A549 (cell line): Measurements from ENCODE around the gene VPS72. TPM values are rescaled to one million over a fixed set of nuclear protein-coding genes. Genes with fewer than 3 reads are reported as not detected.
A peak's percentile ranks its signal among the peaks of the same experiment; 100 is the strongest.

Experiments used
- ATAC-seq, 2 experiments: fragments of 200-7000 bp in 1 of 2; fragments of >200 bp in 1 of 2; cut with Nextera tagmentation in 1 of 2; cut with Tn5 transposase in 1 of 2; 3 replicates each; pipeline versions ENCODE4 v1.8.0 to v1.9.1; 2018 to 2020; ENCODE audit warnings: mild to moderate bottlenecking in 1 of 2, moderate library complexity in 1 of 2
- CTCF ChIA-PET: fragments of 300-600 bp; sonication (Branson Sonifier 250); formaldehyde crosslinking; extraction: SDS; loops from one replicate; lab custom pipeline; 2021; ENCODE audit warnings: antibody characterized with exemption, inconsistent platforms; lab: Yijun Ruan, JAX
- POLR2A ChIA-PET: fragments of 350-600 bp; formaldehyde crosslinking; extraction: SDS; loops from one replicate; lab custom pipeline; 2021; ENCODE audit warnings: antibody characterized with exemption, inconsistent platforms; lab: Yijun Ruan, JAX
- DNase-seq, 2 experiments: peaks; one replicate each; pipeline versions ENCODE4 v3.0.0 to v3.0.0-alpha.2; 2011 to 2016; ENCODE audit warnings: low read depth in 1 of 2, low spot score in 1 of 2
- FAIRE-seq: peaks from 2 replicates; lab custom pipeline; 2011; peaks lifted over from hg19 to GRCh38; lab: Jason Lieb, UNC
- H3K27ac ChIP-seq, 2 experiments: fragments of >200 bp; sonication (Bioruptor Twin); formaldehyde crosslinking; 3 replicates each; pipeline ENCODE4 v1.5.1; 2016 to 2017
- H3K4me1 ChIP-seq: fragments of >200 bp; sonication (Bioruptor Twin); formaldehyde crosslinking; 3 replicates; pipeline ENCODE4 v1.6.1; 2016
- H3K4me2 ChIP-seq: fragments of >200 bp; sonication (Bioruptor Twin); formaldehyde crosslinking; 3 replicates; pipeline ENCODE4 v1.6.1; 2016
- H3K4me3 ChIP-seq: fragments of >200 bp; sonication (Bioruptor Twin); formaldehyde crosslinking; 3 replicates; pipeline ENCODE4 v1.5.1; 2016
- H3K9me3 ChIP-seq: fragments of >200 bp; sonication (Bioruptor Twin); formaldehyde crosslinking; 3 replicates; pipeline ENCODE4 v1.6.1; 2016
- CBX8 ChIP-seq: fragments of 200-600 bp; sonication (generic); IDR thresholded peaks from 2 replicates; pipeline ENCODE4 v1.6.1; 2016
- CEBPB ChIP-seq, 2 experiments: fragments of >200 bp in 1 of 2; sonication (Bioruptor Twin) in 1 of 2; formaldehyde crosslinking in 1 of 2; IDR thresholded peaks; 2 replicates each; pipeline ENCODE4 v1.6.1; 2012 to 2016
- EHF ChIP-seq: fragments of 250-450 bp; sonication (Bioruptor Pico); IDR thresholded peaks from 2 replicates; pipeline ENCODE4 v1.5.0; 2020; ENCODE audit warnings: mild to moderate bottlenecking
- EHMT2 ChIP-seq: fragments of 200-600 bp; sonication (generic); IDR thresholded peaks from 2 replicates; pipeline ENCODE4 v1.6.1; 2016; ENCODE audit warnings: antibody characterized with exemption, low read depth, mild to moderate bottlenecking, moderate library complexity
- EP300 ChIP-seq, 2 experiments: fragments of >200 bp; sonication (Bioruptor Twin); formaldehyde crosslinking; IDR thresholded peaks; 2 replicates in 1 of 2; 3 replicates in 1 of 2; pipeline ENCODE4 v1.6.1; 2016 to 2017
- FOSB ChIP-seq: fragments of 250-450 bp; sonication (Bioruptor Pico); IDR thresholded peaks from 2 replicates; pipeline ENCODE4 v1.5.0; 2020; ENCODE audit warnings: mild to moderate bottlenecking, moderate library complexity
- GATA3 ChIP-seq: IDR thresholded peaks from 2 replicates; pipeline ENCODE4 v1.6.1; 2012; ENCODE audit warnings: borderline replicate concordance
- HDAC2 ChIP-seq: fragments of 200-600 bp; sonication (generic); IDR thresholded peaks from 2 replicates; pipeline ENCODE4 v1.6.1; 2016
- HOXB5 ChIP-seq: fragments of 250-450 bp; sonication (Bioruptor Pico); IDR thresholded peaks from 2 replicates; pipeline ENCODE4 v1.5.0; 2020; ENCODE audit warnings: mild to moderate bottlenecking, moderate library complexity
- MAFK ChIP-seq: fragments of 450-650 bp; IDR thresholded peaks from 2 replicates; pipeline ENCODE4 v1.6.1; 2014; ENCODE audit not compliant: partially characterized antibody
- MAZ ChIP-seq: fragments of 150-350 bp; IDR thresholded peaks from 2 replicates; pipeline ENCODE4 v1.6.1; 2014; ENCODE audit warnings: antibody characterized with exemption, low read depth, low read length, borderline replicate concordance
- MYC ChIP-seq: IDR thresholded peaks from 2 replicates; pipeline ENCODE4 v1.6.1; 2012; ENCODE audit warnings: mild to moderate bottlenecking, inconsistent platforms, low read length, improper control_type of control experiment, borderline replicate concordance
- NPAS2 ChIP-seq: fragments of 250-450 bp; sonication (Bioruptor Pico); IDR thresholded peaks from 2 replicates; pipeline ENCODE4 v1.8.0; 2022; ENCODE audit warnings: mild to moderate bottlenecking, moderate library complexity, borderline replicate concordance
- POLR2AphosphoS2 ChIP-seq: conservative IDR thresholded peaks from 2 replicates; pipeline ENCODE4 v1.6.1; 2012; ENCODE audit warnings: low read length, improper control_type of control experiment, inconsistent platforms
- RCOR1 ChIP-seq: fragments of 150-350 bp; IDR thresholded peaks from 2 replicates; pipeline ENCODE4 v1.6.1; 2014; ENCODE audit warnings: antibody characterized with exemption, low read length, low read depth
- RFX5 ChIP-seq: fragments of 450-650 bp; IDR thresholded peaks from 2 replicates; pipeline ENCODE4 v1.7.1; 2014; ENCODE audit warnings: antibody characterized with exemption, mild to moderate bottlenecking, moderate library complexity
- RNF2 ChIP-seq: fragments of 200-600 bp; sonication (generic); IDR thresholded peaks from 2 replicates; pipeline ENCODE4 v1.6.1; 2016; ENCODE audit warnings: low read depth, mild to moderate bottlenecking, antibody characterized with exemption, moderate library complexity, borderline replicate concordance
- SMC3 ChIP-seq: fragments of >200 bp; sonication (Bioruptor Twin); formaldehyde crosslinking; IDR thresholded peaks from 3 replicates; pipeline ENCODE4 v1.6.1; 2018; ENCODE audit warnings: inconsistent platforms
- WGBS: methylation state at CpG from one replicate; pipeline ENCODE4 v1.1.6; 2017; ENCODE audit errors: missing lambda C conversion rate; 5-methylcytosine and 5-hydroxymethylcytosine counted together
- polyA plus RNA-seq, 4 experiments: library from polyadenylated mRNA; depleted of rRNA in 3 of 4; stranded (reverse); fragments of >200 nt; fragmentation: RNase III in 1 of 4; extraction: RNeasy Plus Mini Kit Qiagen cat#74134 plus additional on column Dnase treatment in 1 of 4; gene quantifications; 2 replicates in 3 of 4; 3 replicates in 1 of 4; pipeline ENCODE4 v1.2.3, GENCODE V29; 2011 to 2017
- TF ChIP-seq, protein P1 (sequence below): fragments of 150-350 bp; IDR thresholded peaks from 2 replicates; pipeline ENCODE4 v1.6.1; 2014; ENCODE audit warnings: low read depth, mild to moderate bottlenecking, low read length
- TF ChIP-seq, protein P2 (sequence below): fragments of 250-450 bp; sonication (Bioruptor Pico); IDR thresholded peaks from 2 replicates; pipeline ENCODE4 v1.5.0; 2020; ENCODE audit warnings: low read depth, mild to moderate bottlenecking, moderate library complexity
- TF ChIP-seq, protein P3 (sequence below): fragments of >200 bp; sonication (Bioruptor Twin); formaldehyde crosslinking; IDR thresholded peaks from 2 replicates; pipeline ENCODE4 v1.6.1; 2016
- TF ChIP-seq, protein P4 (sequence below): fragments of 450-650 bp; IDR thresholded peaks from 2 replicates; pipeline ENCODE4 v1.6.1; 2014; ENCODE audit warnings: antibody characterized with exemption

The VPS72 gene
- polyA plus RNA-seq, 2 of the 4 experiments (the other 2 are of a cell fraction) = 50.8 to 81.2 TPM

DNA sequence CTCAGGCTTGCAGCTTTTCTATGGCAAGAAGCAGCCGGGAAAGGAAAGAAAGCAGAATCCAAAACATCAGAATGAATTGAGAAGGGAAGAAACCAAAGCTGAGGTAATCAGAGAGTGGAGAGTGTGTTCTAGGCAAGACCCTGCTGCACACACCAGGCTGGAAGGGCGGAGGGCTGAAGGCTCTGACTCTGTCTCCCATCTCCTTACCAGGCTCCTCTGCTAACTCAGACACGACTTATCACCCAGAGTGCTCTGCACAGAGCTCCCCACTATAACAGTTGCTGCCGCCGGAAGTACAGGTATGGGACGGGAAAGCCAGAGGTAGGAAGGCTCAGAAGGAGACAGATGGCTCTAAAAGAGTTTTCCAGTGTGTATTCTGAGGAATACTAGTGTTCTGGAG, 22.9 kb downstream of the VPS72 start:
- TF ChIP-seq GATA3 (no peak), RCOR1 (no peak), HDAC2 (no peak), FOSB (CRISPR knock-in tag) (no peak), EHMT2 (no peak), CEBPB (IDR thresholded peaks at IDR 0.05) (no peak), POLR2AphosphoS2 (no peak), HOXB5 (CRISPR knock-in tag) (no peak), EHF (CRISPR knock-in tag) (no peak), MYC (no peak), MAZ (no peak), MAFK (no peak), RNF2 (no peak), NPAS2 (CRISPR knock-in tag) (no peak), EP300 (IDR thresholded peaks at IDR 0.05) (no peak), SMC3 (no peak)
- TF ChIP-seq, protein P1, sequence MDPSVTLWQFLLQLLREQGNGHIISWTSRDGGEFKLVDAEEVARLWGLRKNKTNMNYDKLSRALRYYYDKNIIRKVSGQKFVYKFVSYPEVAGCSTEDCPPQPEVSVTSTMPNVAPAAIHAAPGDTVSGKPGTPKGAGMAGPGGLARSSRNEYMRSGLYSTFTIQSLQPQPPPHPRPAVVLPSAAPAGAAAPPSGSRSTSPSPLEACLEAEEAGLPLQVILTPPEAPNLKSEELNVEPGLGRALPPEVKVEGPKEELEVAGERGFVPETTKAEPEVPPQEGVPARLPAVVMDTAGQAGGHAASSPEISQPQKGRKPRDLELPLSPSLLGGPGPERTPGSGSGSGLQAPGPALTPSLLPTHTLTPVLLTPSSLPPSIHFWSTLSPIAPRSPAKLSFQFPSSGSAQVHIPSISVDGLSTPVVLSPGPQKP = no peak
- TF ChIP-seq, protein P2, sequence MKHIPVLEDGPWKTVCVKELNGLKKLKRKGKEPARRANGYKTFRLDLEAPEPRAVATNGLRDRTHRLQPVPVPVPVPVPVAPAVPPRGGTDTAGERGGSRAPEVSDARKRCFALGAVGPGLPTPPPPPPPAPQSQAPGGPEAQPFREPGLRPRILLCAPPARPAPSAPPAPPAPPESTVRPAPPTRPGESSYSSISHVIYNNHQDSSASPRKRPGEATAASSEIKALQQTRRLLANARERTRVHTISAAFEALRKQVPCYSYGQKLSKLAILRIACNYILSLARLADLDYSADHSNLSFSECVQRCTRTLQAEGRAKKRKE = no peak
- TF ChIP-seq, protein P3, sequence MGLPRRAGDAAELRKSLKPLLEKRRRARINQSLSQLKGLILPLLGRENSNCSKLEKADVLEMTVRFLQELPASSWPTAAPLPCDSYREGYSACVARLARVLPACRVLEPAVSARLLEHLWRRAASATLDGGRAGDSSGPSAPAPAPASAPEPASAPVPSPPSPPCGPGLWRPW = no peak
- TF ChIP-seq, protein P4, sequence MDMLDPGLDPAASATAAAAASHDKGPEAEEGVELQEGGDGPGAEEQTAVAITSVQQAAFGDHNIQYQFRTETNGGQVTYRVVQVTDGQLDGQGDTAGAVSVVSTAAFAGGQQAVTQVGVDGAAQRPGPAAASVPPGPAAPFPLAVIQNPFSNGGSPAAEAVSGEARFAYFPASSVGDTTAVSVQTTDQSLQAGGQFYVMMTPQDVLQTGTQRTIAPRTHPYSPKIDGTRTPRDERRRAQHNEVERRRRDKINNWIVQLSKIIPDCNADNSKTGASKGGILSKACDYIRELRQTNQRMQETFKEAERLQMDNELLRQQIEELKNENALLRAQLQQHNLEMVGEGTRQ = no peak
- Histone ChIP-seq H3K4me2 (peak overlapping the region; percentile 93), H3K27ac (peak overlapping the region in 1 of 2 experiments; percentile 91; a peak in 3 of 6 replicates), H3K9me3 (no peaks in the 10 kb centered on the region), H3K4me1 (peaks cover 14% of the 10 kb centered on the region; the same call in 2 of the 3 replicates), H3K4me3 (peak overlapping the region; percentile 75)
- ATAC-seq (no peak), DNase-seq (no peak), FAIRE-seq (no peak)
- WGBS = 83% methylated on average over 6 of the region's 6 CpGs
- ChIA-PET CTCF (interaction anchor here (1.1 to 3.1 kb wide), 8 partner anchors 9 to 141 kb away, joined by 3 to 10 read pairs (median 4); partner anchors contain the start of genes GABPB2, PSMD4, TMOD4 and TNFAIP8L2), POLR2A (no interaction called here)

DNA sequence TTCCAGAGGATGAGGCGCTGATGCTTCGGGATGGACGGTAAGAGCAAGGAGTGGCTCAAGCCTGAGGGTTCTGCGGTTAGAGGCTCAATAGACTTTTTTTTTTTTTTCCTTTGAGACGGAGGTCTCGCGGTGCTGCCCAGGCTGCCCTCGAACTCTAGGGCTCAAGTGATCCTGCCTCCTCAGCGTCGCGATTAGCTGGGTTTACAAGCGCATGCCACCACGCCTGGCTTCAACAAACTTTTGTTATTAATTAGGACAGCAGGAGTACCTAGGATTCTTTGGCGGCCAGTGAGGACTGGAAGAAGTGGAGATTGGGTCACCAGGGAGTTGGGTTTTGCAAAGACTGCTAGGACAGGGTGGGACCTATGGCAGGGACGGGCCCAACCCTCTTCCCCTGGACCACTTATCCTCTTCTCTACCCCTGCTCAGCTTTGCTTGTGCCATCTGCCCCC, 23.5 kb downstream of the VPS72 start:
- CTCF ChIA-PET = interaction anchor here (0.6 to 3.1 kb wide), 5 partner anchors 10 to 170 kb away, joined by 3 to 10 read pairs (median 3); partner anchors contain the start of genes PSMD4 and TNFAIP8L2
- TF ChIP-seq CBX8 (no peak), RFX5 (no peak), HOXB5 (CRISPR knock-in tag) (no peak), MYC (no peak)
- TF ChIP-seq, protein P4 = no peak
- TF ChIP-seq, all 56 proteins: peak for 0
- peak; percentile 36 to 39 for DNase-seq

More for the DNA sequence above, 23.5 kb downstream of the VPS72 start:
- peaks cover 14% of the 10 kb centered on the region; the same call in 2 of the 3 replicates for H3K4me1 ChIP-seq
- ATAC-seq = peak; percentile 22 to 58; a peak in 5 of 6 replicates
- peak overlapping the region; percentile 81 to 91 for H3K27ac ChIP-seq
- H3K4me2 ChIP-seq = peak overlapping the region; percentile 93
- H3K4me3 ChIP-seq = peak overlapping the region; percentile 75
- H3K9me3 ChIP-seq = no peaks in the 10 kb centered on the region
- POLR2A ChIA-PET = interaction anchor here (2.1 kb wide), 1 partner anchor 23 kb away, joined by 12 read pairs; the partner anchor contains the start of gene VPS72
- FAIRE-seq = no peak
- WGBS = 3% methylated on average over 15 of the region's 15 CpGs
